GM19455 (cell line): ENCODE data around the gene USP49.

Experiments
- ATAC-seq: cut with Tn5 transposase; IDR thresholded peaks from one replicate; pipeline ENCODE4 v1.9.1; 2021; ENCODE audit not compliant: unreplicated experiment

Gene USP49

DNA sequence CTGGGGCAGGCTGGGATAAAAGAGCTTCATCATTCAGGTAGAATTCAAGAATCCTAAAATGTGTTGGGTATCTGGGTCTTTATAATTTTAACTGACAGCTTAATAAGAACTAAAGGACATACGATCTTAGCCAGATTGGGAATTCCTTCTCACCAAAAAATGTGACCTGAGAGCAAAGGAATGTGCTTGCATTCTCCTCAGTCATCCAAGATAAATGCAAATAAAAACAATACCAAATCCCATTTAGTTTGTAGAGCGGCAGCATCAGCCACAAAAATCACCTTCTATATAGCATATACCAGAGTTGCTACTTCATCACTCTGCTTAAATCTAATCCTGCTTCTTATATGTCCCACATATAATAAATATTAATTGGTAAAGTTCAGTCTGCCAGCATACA is 16.9 kb downstream of the USP49 start:
- no peak for ATAC-seq

DNA sequence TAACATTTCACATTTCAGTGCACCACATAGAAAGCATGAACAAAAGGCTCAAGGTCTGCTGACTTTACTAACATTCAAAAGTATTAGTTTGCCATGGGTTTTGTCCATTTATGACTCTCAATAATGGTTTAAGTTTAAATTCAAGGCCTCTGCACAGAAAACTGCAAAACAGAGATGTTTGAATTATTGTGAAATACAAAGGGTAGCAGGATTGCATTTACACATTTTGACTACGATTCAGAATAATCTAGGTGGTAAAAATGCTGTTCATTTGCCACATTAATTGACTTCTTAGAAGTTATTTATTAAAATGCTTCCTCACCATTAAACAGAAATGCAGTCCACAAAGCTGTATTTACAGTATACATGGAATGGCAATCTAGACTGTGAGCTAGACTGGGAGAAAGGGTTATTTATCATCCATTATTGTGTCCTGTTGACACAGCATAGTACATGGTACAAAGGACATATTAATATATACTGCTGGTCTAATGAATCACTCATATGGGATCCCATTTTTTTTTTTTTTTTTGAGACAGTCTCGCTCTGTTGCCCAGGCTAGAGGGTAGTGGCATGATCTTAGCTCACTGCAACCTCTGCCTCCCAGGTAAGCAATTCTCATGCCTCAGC is 18.0 kb downstream of the USP49 start:
- ATAC-seq = no peak

DNA sequence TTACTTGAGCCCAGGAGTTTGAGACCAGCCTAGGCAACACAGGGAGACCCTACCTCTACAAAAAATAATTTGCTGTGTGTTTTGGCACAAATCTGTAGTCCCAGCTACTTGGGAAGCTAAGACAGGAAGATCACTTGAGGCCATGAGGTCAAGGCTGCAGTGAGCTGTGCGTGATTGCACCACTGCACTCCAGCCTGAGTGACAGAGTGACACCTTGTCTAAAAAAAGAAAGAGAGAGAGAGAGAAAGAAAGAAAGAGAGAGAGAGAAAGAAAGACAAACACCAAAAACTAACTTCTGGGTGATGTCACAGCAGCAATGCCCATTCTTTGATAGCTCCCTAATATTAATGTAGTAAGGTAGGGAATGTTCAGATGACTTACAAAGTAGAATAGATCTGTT is 20.4 kb downstream of the USP49 start:
- no peak for ATAC-seq

DNA sequence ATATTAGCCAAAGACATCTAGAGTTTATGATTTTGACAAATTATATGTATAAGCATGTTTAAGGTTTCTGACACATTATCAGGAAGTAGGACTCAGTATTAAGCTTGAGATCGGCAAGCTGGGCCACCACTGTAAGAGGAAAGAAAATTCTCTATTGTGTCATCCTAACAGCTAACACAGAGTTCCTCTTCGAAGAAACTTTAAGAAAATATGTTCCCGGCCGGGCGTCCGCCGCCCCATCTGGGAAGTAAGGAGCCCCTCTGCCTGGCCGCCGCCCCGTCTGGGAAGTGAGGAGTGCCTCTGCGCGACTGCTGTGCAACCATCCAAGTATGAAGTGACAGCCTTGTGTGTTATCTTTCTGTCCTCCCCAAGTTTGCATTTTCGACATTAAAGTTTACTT is 23.0 kb downstream of the USP49 start:
- no peak for ATAC-seq

DNA sequence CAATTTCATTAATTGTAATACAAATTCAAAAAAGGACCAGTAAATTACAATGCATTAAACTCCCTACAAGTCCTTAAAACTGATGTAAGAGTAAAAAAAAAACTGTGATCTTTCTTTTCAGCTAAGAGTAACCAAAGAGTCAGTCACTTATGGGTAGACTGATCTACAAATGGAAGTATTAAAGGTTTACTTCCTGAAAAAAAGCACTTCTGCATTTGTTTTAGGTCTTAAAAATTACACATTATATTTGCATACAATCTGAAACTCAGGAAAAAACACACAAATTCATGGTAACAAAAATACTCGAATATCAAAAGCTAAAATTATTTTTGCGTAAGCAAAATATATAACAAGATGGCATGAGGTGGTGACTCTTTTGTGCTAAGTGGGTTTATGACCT is 23.5 kb downstream of the USP49 start:
- ATAC-seq = no peak

DNA sequence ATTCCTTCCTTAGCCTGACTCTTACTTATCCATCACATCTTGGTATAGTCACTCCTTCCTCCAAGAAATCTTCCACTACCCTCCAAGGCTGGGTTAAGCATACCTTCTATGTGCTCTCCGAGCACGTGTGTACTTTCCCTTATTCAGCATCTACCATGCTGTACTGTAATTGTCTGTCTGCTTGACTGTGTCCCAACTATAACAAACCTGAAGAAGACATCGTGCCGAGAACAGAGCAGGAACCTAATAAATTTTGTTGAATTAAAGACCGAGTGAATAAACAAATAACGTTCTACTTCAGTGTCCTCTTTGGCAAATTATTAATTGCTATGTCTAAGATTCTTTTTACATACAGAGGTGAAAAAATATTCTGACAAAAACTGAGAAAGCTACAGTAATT is 35.8 kb downstream of the USP49 start:
- no peak for ATAC-seq

DNA sequence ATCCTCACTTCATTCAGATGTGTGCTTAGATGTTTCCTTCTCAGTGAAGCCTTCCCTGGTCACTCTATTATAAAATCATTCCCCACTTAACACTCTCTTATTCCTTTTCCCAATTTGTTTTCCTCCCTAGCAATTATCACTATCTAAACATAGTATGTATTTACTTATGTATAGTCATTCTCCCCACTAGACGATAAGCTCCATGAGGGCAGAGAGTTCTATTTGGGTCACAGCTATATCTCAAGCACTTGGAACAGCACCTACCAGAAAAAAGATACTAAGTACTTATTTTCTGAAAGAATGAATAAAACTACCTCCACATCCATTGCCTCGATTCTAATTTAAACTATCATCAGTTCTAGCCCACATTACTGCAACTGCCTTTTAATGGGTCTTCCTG is 36.5 kb downstream of the USP49 start:
- no peak for ATAC-seq

DNA sequence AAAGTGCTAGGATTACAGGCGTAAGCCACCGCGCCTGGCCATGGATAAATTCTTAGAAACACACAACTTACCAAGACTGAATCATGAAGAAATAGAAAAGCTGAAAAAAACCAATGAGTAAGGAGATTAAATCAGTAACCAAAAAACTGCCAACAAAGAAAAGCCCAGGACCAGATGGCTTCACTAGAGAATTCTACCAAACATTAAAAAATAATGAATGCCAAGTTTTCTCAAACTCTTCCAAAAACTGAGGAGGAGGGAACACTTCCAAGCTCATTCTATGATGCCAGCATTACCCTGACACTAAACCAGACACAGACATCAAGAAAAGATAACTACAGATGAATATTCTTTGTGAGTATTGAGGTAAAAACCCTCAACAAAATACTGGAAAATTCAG is 44.3 kb downstream of the USP49 start:
- no peak for ATAC-seq

DNA sequence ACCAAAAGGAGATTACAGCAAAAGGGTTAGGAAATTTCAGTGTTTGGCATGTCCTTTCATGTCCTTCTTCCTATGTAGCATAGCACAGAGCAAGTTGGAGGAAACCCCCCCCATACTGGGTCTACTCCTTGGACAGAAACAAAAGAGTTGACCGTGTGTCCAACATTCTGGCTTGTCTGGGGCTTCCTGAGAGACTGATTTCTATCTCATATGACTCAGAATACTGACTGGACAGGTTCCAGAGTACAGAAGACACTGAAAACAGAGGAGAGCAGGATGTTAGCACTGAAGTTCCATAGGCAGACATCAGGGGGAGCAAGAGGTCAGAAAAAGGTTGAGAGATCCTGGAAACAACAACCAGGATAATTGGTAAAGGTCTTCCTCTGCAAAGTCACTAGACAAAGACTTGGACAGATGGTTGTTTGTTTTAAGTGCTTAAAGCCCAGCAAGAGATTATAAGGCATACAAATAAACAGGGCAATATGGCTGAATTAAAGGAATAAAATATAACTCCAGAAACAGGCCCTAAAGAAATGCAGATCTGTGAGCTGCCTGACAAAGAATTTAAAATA is 48.4 kb downstream of the USP49 start:
- no peak for ATAC-seq

DNA sequence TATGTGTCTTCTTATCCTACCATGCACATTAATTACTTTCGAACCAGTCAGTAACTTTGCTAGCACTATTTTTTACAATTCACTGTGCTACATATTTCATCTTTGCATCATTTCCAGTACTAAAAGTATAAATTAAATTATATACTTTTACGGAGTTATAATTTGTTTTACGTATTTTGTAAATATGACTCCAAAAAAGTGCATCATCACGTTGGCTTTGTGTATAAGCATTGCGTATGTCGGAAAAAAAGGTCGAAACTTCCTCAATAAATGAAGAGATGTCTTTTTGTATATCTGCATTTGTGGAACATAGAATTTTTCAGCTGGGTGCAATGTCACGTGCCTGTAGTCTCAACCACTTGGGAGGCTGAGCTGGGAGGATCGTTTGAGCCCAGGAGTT is 52.0 kb downstream of the USP49 start:
- ATAC-seq = no peak

DNA sequence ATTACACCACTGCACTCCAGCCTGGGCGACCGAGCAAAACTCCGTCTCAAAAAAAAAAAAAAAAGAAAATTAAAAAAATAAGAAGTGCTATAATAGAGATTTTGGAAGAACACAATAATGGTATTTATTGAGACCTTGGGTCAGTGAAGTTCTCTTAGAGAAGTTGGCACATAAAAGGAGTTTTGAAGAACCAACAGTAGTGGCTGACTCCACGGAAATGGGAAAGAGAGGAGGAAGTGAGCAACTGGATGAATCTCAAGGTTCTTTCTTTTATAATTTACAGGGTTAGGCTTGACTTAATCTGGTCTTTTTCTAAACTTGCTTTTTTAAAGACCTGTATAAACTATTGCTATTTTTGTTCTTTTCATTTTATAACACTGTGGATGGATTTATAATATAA is 54.8 kb downstream of the USP49 start:
- no peak for ATAC-seq

DNA sequence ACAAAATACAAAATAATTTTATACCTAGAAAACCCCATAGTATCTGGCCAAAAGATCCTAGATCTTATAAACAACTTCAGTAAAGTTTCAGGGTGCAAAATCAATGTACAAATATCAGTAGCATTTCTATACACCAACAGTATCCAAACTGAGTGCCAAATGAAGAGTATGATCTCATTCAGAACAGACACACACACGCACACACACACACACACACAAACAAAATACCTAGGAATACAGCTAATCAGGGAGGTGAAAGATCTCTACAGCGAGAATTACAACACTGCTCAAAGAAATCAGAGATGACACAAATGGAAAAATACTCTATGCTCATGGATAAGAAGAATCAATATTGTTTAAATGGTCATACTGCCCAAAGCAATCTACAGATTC is 58.5 kb downstream of the USP49 start:
- ATAC-seq = no peak

DNA sequence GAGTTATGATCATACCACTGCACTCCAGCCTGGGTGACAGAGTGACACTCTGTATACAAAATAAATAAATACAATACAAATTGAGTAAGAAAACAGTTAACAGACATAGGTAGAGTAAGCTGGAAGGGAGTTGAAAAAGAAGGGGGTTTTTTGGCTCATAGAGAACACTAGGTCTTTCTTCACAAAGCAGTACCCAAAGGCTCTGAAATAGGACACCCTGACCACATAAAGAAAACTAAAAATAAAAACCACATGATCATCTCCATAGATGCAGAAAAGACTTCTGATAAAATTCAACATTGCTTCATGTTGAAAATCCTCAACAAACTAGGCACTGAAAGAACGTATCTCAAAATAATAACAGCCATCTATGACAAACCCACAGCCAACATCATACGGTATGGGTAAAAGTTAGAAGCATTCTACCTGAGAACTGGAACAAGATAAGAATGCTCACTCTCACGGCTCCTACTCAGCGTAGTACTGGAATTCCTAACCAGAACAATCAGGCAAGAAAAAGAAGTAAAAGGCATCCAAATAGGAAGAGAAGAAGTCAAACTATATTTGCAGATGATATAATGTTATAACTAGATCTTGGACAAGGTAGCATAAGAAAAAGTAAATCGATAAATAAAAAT is 59.0 kb downstream of the USP49 start:
- no peak for ATAC-seq

DNA sequence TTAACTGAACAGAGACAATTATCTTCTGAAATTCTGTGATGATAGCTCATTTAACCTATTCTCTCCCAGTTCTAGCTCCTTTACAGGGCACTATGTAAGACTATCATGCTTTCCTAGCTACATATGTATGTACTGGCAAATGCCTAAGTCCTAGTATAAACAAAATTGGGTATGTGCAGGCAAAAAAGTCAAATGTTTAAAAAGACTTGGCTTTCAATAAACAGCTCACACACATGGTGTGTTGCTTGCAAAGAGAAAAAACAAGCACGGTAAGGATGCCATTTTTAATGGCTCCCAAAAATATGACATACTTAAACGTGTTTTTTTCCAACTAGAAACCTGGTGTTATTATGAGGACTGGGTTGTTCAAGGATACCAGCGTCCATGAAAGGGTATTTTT is 62.9 kb downstream of the USP49 start:
- no peak for ATAC-seq

DNA sequence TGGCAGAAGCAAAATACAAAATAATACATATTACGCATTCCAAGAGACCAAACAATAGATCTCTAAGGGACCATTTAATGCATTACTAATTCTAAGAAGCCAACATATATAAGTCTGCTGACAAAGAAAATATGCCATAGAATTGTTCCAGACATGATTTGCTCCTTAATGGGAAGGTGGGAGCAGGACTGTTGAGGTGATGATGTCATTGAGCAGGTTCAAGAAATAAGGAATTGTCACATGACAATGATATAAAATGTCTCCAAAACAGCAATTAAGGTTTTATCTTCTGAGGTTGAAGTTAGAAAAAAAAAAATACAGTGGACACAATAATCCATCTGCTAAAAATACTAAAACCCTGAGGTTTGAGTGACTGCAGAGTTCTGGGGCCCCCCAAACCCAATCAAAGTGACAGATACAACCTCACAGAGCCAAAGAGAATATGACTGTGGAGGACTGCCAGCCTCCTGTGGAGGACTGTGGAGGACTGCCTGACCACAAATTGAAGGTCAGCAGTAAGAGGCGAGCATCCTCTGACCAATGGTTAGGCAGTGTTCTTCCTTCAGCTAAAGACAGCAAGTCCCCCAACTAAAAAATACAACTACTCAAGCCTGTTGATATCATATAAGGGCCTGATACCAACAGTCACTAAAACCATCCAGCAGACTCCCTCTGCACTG is 68.7 kb downstream of the USP49 start:
- no peak for ATAC-seq

DNA sequence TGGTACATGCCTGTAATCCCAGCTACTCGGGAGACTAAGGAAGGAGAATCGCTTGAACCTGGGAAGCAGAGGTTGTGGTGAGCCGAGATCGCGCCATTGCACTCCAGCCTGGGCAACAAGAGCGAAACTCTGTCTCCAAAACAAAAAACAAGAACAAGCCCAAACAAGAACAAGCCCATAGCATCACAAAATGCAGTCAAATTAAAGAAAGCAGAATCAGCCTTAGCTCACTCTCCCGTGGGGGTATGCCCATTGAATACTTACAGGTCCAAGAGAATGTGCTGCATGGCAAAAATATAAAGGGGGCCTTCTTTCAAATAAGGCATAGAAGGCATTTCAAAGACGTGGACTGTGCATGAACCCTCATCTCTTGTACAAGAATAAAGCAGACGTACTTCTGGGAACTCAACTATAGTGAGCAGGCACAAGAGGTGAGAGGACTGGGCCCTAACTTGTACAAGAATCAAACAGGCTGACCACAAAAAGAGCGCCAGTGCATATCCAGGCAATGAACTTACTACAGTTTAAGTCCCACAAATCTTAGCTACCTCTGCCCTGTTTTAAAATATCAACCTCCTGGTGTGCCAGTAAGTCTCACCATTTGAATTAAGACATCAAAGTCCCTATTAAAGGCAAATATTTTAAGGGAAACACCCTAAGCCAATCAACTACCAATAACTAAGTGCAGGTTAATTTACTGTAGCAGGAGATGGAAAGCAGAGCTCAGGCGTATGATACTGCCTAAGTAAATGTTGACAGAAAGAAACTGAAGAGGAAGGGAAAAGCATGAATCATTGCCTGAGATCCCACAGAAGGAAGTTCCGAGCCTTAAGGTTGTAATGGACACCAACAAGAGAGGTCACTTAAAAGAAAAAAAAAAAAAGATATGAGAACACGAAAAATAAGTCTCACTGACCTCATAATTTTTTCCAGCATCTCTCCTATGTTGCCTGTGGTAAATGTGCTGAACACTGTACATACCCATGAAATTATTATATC is 70.3 kb downstream of the USP49 start:
- ATAC-seq = no peak

DNA sequence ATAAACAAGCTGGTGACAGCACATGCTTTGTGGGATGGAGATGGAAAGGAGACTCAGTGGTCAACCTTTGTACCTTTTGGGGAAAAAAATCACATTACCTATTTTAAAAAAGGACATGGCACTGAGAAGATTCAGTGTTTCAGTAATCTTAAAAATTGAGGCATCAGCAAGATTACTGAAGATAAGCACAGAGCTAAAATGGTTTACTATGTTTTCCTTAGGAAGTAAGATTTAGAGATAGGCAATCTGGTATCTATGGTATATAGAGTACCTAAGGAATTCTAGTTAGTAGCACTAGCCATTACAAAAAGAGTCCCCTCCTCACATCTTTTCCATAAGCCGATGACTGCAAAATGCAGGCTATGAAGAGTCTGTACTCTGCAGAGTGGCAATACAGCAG is 72.0 kb downstream of the USP49 start:
- ATAC-seq = no peak

DNA sequence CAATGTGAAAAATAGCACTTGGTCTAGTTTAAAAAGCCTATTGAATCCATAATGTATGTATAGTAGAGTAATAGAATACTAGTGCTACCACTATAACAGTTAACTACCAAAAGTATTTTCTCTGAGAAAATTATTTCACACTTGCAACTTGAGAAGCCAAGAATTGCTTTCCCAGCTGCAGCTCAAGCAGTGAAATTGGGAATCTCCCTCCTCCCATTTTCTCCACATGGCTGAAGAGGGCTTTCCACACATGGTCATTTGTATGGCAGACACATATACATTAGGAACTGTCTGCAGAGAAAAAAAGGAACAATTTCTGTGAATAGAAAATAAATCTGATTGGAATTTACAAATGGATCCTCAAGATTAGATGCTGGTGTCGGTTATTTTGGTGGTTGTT is 73.2 kb downstream of the USP49 start:
- no peak for ATAC-seq

DNA sequence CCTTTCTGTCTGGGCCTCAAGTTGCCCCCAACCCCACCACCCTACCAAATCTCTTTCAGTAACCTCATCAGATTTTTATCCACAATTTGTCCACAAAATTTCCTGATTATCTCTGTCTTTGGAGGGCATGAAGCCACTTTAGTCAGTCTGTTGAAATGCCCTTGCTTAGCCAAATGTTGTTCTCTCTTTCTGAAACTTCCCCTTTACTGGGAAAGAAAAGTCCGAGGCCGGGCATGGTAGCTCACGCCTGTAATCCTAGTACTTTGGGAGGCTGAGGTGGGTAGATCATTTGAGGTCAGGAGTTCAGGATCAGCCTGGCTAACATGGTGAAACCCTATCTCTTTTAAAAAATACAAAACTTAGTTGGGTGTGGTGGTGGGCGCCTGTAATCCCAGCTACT is 73.9 kb downstream of the USP49 start:
- no peak for ATAC-seq

DNA sequence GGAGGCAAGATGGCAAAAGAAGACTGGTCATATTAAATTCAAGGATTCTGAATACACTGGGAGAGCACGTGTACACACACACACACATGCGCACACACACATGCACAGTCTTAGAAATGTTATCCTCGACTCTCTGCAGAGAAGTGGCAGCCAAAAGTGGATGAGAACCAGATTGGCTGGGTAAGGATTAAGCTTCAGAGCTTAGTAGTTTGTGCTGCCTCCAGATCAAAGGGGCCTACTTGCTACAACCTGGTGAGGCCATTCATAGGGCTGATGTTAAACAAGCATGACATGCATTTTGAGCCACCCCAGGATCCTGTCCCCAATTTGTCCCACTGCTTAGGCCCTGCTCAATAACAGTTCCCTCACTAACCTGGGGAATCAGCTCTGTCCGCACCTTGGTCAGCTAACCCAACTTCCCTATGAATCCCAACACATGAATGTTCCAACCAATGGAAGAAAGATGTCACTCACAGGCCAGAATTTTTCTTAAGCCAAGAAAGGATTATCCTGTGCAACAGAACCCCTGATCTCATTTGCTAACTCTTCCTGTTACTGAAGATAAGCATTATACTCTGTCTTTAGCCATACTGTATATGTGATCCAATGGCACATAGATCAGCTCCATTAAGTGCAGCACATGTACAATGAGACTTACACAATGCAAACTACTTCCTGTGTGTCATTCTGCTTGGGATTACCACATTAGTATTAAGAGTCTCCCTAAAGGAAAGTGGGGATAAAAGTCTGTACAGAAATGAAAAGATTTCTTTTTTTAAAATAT is 76.7 kb downstream of the USP49 start:
- no peak for ATAC-seq
